ENCODE data around the gene GPC5.

DNA sequence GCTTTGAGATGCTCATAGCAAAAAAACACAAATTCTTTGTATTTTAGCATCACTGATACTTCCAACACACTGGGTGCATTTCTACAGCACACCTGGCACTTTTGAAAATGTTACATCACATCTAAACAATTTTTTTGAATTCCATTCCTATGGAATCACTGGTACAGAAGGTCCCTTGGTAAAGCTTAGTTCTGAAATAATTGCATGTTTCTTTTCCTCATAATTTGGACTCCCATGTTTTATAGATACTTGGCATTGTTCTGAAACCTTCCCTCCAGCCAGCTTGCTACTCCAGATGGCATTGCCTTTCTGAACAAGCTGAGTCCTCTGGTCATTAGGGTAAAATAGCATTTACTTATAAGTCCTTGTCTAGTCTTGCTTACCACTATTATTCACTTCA is 1346.8 kb downstream of the GPC5 start:
- TF ChIP-seq POLR2AphosphoS5 (IDR thresholded peaks at IDR 0.05; ENCODE audit: low read depth, low read length) (no peak), POLR2A (IDR thresholded peaks at IDR 0.05; ENCODE audit: control extremely low read depth in 1 of 2, low read depth in 2 of 2, low read length in 2 of 2) (no peak), RFX5 (IDR thresholded peaks at IDR 0.05; ENCODE audit: borderline replicate concordance, low read depth, low read length) (no peak), RAD21 (IDR thresholded peaks at IDR 0.05 in 1 of 2, conservative IDR thresholded peaks at IDR 0.05 in 1 of 2; ENCODE audit: low read depth in 2 of 2, low read length in 2 of 2) (no peak)
- TF ChIP-seq, protein P1, sequence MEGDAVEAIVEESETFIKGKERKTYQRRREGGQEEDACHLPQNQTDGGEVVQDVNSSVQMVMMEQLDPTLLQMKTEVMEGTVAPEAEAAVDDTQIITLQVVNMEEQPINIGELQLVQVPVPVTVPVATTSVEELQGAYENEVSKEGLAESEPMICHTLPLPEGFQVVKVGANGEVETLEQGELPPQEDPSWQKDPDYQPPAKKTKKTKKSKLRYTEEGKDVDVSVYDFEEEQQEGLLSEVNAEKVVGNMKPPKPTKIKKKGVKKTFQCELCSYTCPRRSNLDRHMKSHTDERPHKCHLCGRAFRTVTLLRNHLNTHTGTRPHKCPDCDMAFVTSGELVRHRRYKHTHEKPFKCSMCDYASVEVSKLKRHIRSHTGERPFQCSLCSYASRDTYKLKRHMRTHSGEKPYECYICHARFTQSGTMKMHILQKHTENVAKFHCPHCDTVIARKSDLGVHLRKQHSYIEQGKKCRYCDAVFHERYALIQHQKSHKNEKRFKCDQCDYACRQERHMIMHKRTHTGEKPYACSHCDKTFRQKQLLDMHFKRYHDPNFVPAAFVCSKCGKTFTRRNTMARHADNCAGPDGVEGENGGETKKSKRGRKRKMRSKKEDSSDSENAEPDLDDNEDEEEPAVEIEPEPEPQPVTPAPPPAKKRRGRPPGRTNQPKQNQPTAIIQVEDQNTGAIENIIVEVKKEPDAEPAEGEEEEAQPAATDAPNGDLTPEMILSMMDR (IDR thresholded peaks at IDR 0.05; ENCODE audit: control extremely low read depth in 1 of 3, insufficient read depth in 1 of 3, low read depth in 1 of 3, low read length in 3 of 3) = no peak
- TF ChIP-seq, protein P2, sequence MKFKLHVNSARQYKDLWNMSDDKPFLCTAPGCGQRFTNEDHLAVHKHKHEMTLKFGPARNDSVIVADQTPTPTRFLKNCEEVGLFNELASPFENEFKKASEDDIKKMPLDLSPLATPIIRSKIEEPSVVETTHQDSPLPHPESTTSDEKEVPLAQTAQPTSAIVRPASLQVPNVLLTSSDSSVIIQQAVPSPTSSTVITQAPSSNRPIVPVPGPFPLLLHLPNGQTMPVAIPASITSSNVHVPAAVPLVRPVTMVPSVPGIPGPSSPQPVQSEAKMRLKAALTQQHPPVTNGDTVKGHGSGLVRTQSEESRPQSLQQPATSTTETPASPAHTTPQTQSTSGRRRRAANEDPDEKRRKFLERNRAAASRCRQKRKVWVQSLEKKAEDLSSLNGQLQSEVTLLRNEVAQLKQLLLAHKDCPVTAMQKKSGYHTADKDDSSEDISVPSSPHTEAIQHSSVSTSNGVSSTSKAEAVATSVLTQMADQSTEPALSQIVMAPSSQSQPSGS (IDR thresholded peaks at IDR 0.05; ENCODE audit: low read length) = no peak

All from H1 (cell line).